Cortex of kidney (tissue), 1 donor: ENCODE data around the gene RNF169.

Experiments
- DNase-seq: peaks from one replicate; lab custom pipeline; 2025; lab: John Stamatoyannopoulos, UW

Gene RNF169

DNA sequence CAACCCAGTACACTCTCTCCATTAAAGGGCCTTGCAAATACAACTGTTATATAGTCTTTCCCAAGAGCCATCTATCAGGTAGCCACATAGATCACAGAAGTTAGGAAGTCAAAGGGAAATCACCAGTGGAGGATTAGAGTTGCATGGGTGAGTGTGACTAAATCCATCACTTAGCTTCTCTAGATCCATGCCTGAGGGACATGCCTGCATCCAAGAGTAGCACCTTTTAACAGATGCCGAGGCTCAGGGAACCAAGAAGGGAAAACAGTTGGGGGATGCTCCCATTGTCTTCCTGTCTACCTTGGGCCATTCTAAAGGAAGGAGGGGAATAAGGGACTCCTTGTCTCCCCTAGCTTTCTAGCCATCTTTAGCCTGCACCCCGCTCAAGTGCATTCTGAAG, 122.4 kb downstream of the RNF169 start:
- no peak for DNase-seq

- DNase-seq: no peak
These were observed 128.5 kb downstream of the RNF169 start for GRCh38 chr11:74877132-74877531.
